OCI-LY1 (cell line): ENCODE results near the gene RABGEF1.

Experiments used
- CTCF ChIP-seq: fragments of 200-600 bp; sonication (generic), shearing (Covaris generic); IDR thresholded peaks from 2 replicates; pipeline ENCODE4 v1.5.1; 2017; ENCODE audit warnings: mild to moderate bottlenecking, antibody characterized with exemption, low read length, moderate library complexity, mixed read lengths
- EZH2 ChIP-seq: fragments of 200-600 bp; sonication (generic), shearing (Covaris generic); IDR thresholded peaks from 2 replicates; pipeline ENCODE4 v1.8.0; 2017; ENCODE audit warnings: borderline replicate concordance, mixed run types, mild to moderate bottlenecking, antibody characterized with exemption, low read length, moderate library complexity, mixed read lengths

- TF ChIP-seq CTCF (no peak), EZH2 (no peak)
Observed at GRCh38 chr7:66743920-66744319, 3.4 kb downstream of the RABGEF1 start.
